Stomach (tissue), 9 donors: ENCODE results near the gene PTPRZ1. TPM values are rescaled to one million over a fixed set of nuclear protein-coding genes. Genes with fewer than 3 reads are reported as not detected.

ENCODE experiments used
- DNase-seq, 2 donors: peaks; one replicate each; pipeline versions ENCODE4 v3.0.0 to v3.0.0-alpha.2; 2013 to 2019
- H3K27ac ChIP-seq, 5 donors: fragments of 200-600 bp in 4 of 5; sonication (generic) in 4 of 5; one replicate each; pipeline ENCODE4 v1.5.1; 2013 to 2019; ENCODE audit warnings: mild to moderate bottlenecking in 1 of 5, moderate library complexity in 1 of 5
- H3K27me3 ChIP-seq, 3 donors: fragments of 200-600 bp; sonication (generic); one replicate each; pipeline ENCODE4 v1.5.1; 2017 to 2019; ENCODE audit warnings: mixed run types in 1 of 3
- H3K36me3 ChIP-seq, 4 donors: fragments of 200-600 bp; sonication (generic); 1 replicate in 3 of 4; 2 replicates in 1 of 4; pipeline ENCODE4 v1.5.1; 2016 to 2019
- H3K4me1 ChIP-seq, 4 donors: fragments of 200-600 bp; sonication (generic); one replicate each; pipeline ENCODE4 v1.5.1; 2016 to 2019
- H3K4me3 ChIP-seq, 4 donors: fragments of 200-600 bp; sonication (generic) in 3 of 4; one replicate each; pipeline ENCODE4 v1.5.1; 2016 to 2019; ENCODE audit warnings: mild to moderate bottlenecking in 1 of 4
- H3K9me3 ChIP-seq, 4 donors: fragments of 200-600 bp; sonication (generic); one replicate each; pipeline ENCODE4 v1.5.1; 2016 to 2019
- EP300 ChIP-seq: sonication (generic); formaldehyde crosslinking; IDR thresholded peaks from one replicate; pipeline ENCODE4 v1.6.1; 2017; ENCODE audit warnings: antibody characterized with exemption
- POLR2A ChIP-seq, 4 donors: fragments of 450-650 bp; IDR thresholded peaks; one replicate each; pipeline ENCODE4 v1.6.1; 2016; ENCODE audit warnings: antibody characterized with exemption in 4 of 4, control low read depth in 2 of 4, mild to moderate bottlenecking in 1 of 4, moderate library complexity in 1 of 4
- POLR2AphosphoS5 ChIP-seq, 3 donors: sonication (generic); formaldehyde crosslinking; IDR thresholded peaks; one replicate each; pipeline ENCODE4 v1.6.1; 2016; ENCODE audit warnings: antibody characterized with exemption in 3 of 3
- WGBS, 5 donors: extraction: QIAGEN DNeasy Blood & Tissue Kit in 3 of 5; methylation state at CpG; one replicate each; pipeline versions ENCODE4 v1.1.5 to v1.1.7; 2013 to 2018; 5-methylcytosine and 5-hydroxymethylcytosine counted together
- intact Hi-C: fragments of 100-400 bp; cut with DNase I; formaldehyde crosslinking; loops from one replicate; pipeline ENCODE4 v1.15.1; 2023; ENCODE audit warnings: low total_unique reads
- polyA plus RNA-seq, 3 donors: library from polyadenylated mRNA; stranded (reverse); fragments of 200-250 nt; gene quantifications; one replicate each; pipeline ENCODE4 v1.2.3, GENCODE V29; 2013
- total RNA-seq, 5 donors: library from RNA; depleted of rRNA; stranded (reverse); fragments of >200 nt; gene quantifications; one replicate each; pipeline versions ENCODE4 v1.1.0 to v1.2.3, GENCODE V29; 2014 to 2016
- TF ChIP-seq, protein P1 (sequence below), 7 experiments: fragments of 450-650 bp in 4 of 7; fragments of 200-600 bp in 3 of 7; sonication (generic) in 3 of 7; IDR thresholded peaks; one replicate each; pipeline ENCODE4 v1.5.1; 2016 to 2019; ENCODE audit warnings: antibody characterized with exemption in 7 of 7, control low read depth in 2 of 7, mild to moderate bottlenecking in 1 of 7
- donor health status: healthy with polysubstance abuse.
- donor health status: Bipolar disorder and iron deficiency.
- donor health status: healthy.

PTPRZ1 gene
- total and polyA plus RNA-seq, 8 donors: 0.29 to 31.6 (median 18.1) TPM

GRCh38 chr7:122064971-122065370, 192.0 kb downstream of the PTPRZ1 start:
- Histone ChIP-seq H3K4me1 (no peaks in the 10 kb centered on the region), H3K27ac (no peak overlapping the region), H3K9me3 (no peaks in the 10 kb centered on the region), H3K27me3 (no peaks in the 10 kb centered on the region), H3K4me3 (no peak overlapping the region), H3K36me3 (peaks cover 0 to 7% (median 5%) of the 10 kb centered on the region in 4 donors)
- intact Hi-C loops: no loop called here
- TF ChIP-seq POLR2A (IDR thresholded peaks at IDR 0.05) (no peak), EP300 (no peak), POLR2AphosphoS5 (IDR thresholded peaks at IDR 0.05) (no peak)
- TF ChIP-seq, protein P1, sequence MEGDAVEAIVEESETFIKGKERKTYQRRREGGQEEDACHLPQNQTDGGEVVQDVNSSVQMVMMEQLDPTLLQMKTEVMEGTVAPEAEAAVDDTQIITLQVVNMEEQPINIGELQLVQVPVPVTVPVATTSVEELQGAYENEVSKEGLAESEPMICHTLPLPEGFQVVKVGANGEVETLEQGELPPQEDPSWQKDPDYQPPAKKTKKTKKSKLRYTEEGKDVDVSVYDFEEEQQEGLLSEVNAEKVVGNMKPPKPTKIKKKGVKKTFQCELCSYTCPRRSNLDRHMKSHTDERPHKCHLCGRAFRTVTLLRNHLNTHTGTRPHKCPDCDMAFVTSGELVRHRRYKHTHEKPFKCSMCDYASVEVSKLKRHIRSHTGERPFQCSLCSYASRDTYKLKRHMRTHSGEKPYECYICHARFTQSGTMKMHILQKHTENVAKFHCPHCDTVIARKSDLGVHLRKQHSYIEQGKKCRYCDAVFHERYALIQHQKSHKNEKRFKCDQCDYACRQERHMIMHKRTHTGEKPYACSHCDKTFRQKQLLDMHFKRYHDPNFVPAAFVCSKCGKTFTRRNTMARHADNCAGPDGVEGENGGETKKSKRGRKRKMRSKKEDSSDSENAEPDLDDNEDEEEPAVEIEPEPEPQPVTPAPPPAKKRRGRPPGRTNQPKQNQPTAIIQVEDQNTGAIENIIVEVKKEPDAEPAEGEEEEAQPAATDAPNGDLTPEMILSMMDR (IDR thresholded peaks at IDR 0.05): no peak
- DNase-seq: no peak
- WGBS, 5 donors: 74 to 83% (median 80%) methylated on average over 4 of the region's 4 CpGs

GRCh38 chr7:122067077-122067476, 194.1 kb downstream of the PTPRZ1 start:
- no peaks in the 10 kb centered on the region for H3K27me3 ChIP-seq
- no peaks in the 10 kb centered on the region for H3K9me3 ChIP-seq
- H3K27ac ChIP-seq: no peak overlapping the region
- no peaks in the 10 kb centered on the region for H3K4me1 ChIP-seq
- no peak for TF ChIP-seq POLR2AphosphoS5 (IDR thresholded peaks at IDR 0.05)
- TF ChIP-seq POLR2A (IDR thresholded peaks at IDR 0.05): no peak
- TF ChIP-seq, protein P1 (IDR thresholded peaks at IDR 0.05): no peak
- TF ChIP-seq EP300: no peak
- no peak for DNase-seq
- H3K4me3 ChIP-seq: no peak overlapping the region
- 60 to 88% (median 74%) methylated on average over 1 of the region's 1 CpG for WGBS, 5 donors
- intact Hi-C loops: no loop called here
- H3K36me3 ChIP-seq: no peaks in the 10 kb centered on the region

GRCh38 chr7:122068046-122068445, 195.1 kb downstream of the PTPRZ1 start:
- no peaks in the 10 kb centered on the region for H3K9me3 ChIP-seq
- no peaks in the 10 kb centered on the region for H3K4me1 ChIP-seq
- H3K27me3 ChIP-seq: no peaks in the 10 kb centered on the region
- TF ChIP-seq POLR2A (IDR thresholded peaks at IDR 0.05) (no peak), POLR2AphosphoS5 (IDR thresholded peaks at IDR 0.05) (no peak), EP300 (no peak)
- TF ChIP-seq, protein P1 (IDR thresholded peaks at IDR 0.05): no peak
- intact Hi-C loops: no loop called here
- H3K36me3 ChIP-seq: no peaks in the 10 kb centered on the region
- WGBS, 5 donors: 55 to 92% (median 81%) methylated on average over 1 of the region's 1 CpG
- no peak overlapping the region for H3K4me3 ChIP-seq
- no peak overlapping the region for H3K27ac ChIP-seq
- DNase-seq: no peak

DNA sequence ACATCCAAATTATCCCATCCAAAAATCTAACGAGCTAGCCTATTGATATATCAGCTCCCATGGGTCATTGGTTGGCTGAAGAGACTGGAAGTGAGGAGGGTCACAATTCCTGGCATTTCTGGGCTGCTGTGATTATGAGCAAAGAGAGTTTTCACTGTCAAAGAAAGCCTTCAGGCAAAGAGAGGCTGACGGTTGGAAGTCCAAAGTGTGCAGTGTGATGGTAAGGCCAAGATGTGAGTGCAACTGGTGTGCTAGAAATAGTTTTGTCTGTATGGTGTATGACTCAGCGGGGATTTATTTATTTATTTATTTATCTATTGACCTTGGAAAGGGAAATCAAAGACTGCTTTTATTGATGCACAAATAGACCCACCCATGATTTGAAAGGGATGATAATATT, 196.0 kb downstream of the PTPRZ1 start:
- DNase-seq: no peak
- no peak overlapping the region for H3K27ac ChIP-seq
- no peaks in the 10 kb centered on the region for H3K27me3 ChIP-seq
- no peaks in the 10 kb centered on the region for H3K9me3 ChIP-seq
- 56 to 79% (median 65%) methylated on average over 3 of the region's 3 CpGs for WGBS, 5 donors
- TF ChIP-seq POLR2A (IDR thresholded peaks at IDR 0.05): no peak
- no peak for TF ChIP-seq POLR2AphosphoS5 (IDR thresholded peaks at IDR 0.05)
- TF ChIP-seq, protein P1 (IDR thresholded peaks at IDR 0.05): no peak
- no peak for TF ChIP-seq EP300
- peaks cover 0 to 2% (median under 1%) of the 10 kb centered on the region in 4 donors for H3K36me3 ChIP-seq
- H3K4me1 ChIP-seq: no peaks in the 10 kb centered on the region
- intact Hi-C loops: no loop called here
- H3K4me3 ChIP-seq: no peak overlapping the region
